Activated B cell treated with CpG ODN at 0.5 μM for 24 hours (primary cell): ENCODE results near the gene LPAR3. TPM values are rescaled to one million over a fixed set of nuclear protein-coding genes. Genes with fewer than 3 reads are reported as not detected.

Experiments
- ATAC-seq: fragments of 200-7000 bp; cut with Tn5 transposase; one replicate; pipeline ENCODE4 v1.10.0; 2021; ENCODE audit warnings: low read depth, mild to moderate bottlenecking, moderate library complexity
- CTCF ChIA-PET: fragments of 350-600 bp; sonication (Branson Sonifier 250); formaldehyde crosslinking; loops from one replicate; lab custom pipeline; 2021; ENCODE audit warnings: antibody characterized with exemption; lab: Charles Lee
- POLR2A ChIA-PET: fragments of 350-600 bp; sonication (Branson Sonifier 250); formaldehyde crosslinking; loops from one replicate; lab custom pipeline; 2021; ENCODE audit warnings: antibody characterized with exemption; lab: Charles Lee
- DNase-seq: peaks from one replicate; pipeline ENCODE4 v3.0.0; 2022
- H3K27ac Mint-ChIP-seq: one replicate; pipeline ENCODE4 v1.8.0; 2020; ENCODE audit warnings: mixed read lengths
- H3K27me3 Mint-ChIP-seq: one replicate; pipeline ENCODE4 v1.8.0; 2021; ENCODE audit warnings: mixed read lengths
- H3K36me3 Mint-ChIP-seq: one replicate; pipeline ENCODE4 v1.8.0; 2021; ENCODE audit warnings: low read depth, mixed read lengths
- H3K4me1 Mint-ChIP-seq: one replicate; pipeline ENCODE4 v1.8.0; 2021; ENCODE audit warnings: mixed read lengths
- H3K4me3 Mint-ChIP-seq: one replicate; pipeline ENCODE4 v1.8.0; 2020; ENCODE audit warnings: mild to moderate bottlenecking, mixed read lengths
- H3K9me3 Mint-ChIP-seq: one replicate; pipeline ENCODE4 v1.8.0; 2020; ENCODE audit warnings: mixed read lengths
- intact Hi-C: fragments of 100-400 bp; cut with micrococcal nuclease; formaldehyde crosslinking; loops from one replicate; pipeline ENCODE4 v1.15.1; 2024
- total RNA-seq: library from RNA; stranded (reverse); gene quantifications from 2 replicates; pipeline ENCODE4 v1.2.3, GENCODE V29; 2022
- TF ChIP-seq, protein P1 (sequence below): fragments of 200-600 bp; IDR thresholded peaks from one replicate; pipeline ENCODE4 v1.8.0; 2022; ENCODE audit warnings: antibody characterized with exemption, mild to moderate bottlenecking

The LPAR3 gene
- total RNA-seq, 1 donor from 2014 or later: 0.62 TPM

DNA sequence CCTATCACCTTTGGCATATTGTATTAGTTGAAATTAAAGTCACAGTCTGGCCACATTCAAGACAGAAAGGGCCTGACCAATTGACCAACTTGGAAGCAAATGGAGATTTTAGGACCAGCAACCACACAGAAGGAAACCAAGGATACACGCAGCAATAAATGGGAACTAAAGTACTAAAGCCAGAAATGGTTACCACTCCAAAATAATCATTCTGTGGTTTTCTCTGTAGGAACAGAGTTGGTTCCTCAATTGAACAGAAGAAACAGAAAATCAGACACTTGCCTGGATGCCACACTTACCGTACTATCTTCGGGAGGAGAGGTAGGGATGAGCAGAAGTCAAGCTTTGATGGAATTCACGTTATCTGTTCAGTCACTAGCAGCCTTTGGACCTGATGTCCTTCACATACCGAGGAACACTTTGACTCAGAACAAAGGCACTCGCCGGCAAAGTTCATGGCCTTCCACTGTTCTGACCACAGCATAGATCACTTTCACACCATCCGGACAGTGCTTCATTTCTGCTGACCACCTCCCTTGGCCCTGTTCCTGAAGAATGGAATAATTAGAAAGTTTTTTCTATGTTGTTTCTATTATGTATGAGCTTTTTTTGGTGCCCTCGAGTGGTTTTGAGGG lies 96.9 kb downstream of the LPAR3 start:
- H3K27me3 Mint-ChIP-seq: peaks cover 16% of the 10 kb centered on the region
- intact Hi-C loops: no loop called here
- ChIA-PET POLR2A (no interaction called here), CTCF (interaction anchor here (2.5 kb wide), 1 partner anchor 14 kb away, joined by 7 read pairs; no protein-coding TSS in a partner anchor)
- no peaks in the 10 kb centered on the region for H3K4me1 Mint-ChIP-seq
- H3K9me3 Mint-ChIP-seq: peaks cover 5% of the 10 kb centered on the region
- ATAC-seq (no peak), DNase-seq (no peak)
- TF ChIP-seq, protein P1, sequence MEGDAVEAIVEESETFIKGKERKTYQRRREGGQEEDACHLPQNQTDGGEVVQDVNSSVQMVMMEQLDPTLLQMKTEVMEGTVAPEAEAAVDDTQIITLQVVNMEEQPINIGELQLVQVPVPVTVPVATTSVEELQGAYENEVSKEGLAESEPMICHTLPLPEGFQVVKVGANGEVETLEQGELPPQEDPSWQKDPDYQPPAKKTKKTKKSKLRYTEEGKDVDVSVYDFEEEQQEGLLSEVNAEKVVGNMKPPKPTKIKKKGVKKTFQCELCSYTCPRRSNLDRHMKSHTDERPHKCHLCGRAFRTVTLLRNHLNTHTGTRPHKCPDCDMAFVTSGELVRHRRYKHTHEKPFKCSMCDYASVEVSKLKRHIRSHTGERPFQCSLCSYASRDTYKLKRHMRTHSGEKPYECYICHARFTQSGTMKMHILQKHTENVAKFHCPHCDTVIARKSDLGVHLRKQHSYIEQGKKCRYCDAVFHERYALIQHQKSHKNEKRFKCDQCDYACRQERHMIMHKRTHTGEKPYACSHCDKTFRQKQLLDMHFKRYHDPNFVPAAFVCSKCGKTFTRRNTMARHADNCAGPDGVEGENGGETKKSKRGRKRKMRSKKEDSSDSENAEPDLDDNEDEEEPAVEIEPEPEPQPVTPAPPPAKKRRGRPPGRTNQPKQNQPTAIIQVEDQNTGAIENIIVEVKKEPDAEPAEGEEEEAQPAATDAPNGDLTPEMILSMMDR: no peak
- H3K27ac Mint-ChIP-seq: no peak overlapping the region
- H3K36me3 Mint-ChIP-seq: no peaks in the 10 kb centered on the region
- no peak overlapping the region for H3K4me3 Mint-ChIP-seq

DNA sequence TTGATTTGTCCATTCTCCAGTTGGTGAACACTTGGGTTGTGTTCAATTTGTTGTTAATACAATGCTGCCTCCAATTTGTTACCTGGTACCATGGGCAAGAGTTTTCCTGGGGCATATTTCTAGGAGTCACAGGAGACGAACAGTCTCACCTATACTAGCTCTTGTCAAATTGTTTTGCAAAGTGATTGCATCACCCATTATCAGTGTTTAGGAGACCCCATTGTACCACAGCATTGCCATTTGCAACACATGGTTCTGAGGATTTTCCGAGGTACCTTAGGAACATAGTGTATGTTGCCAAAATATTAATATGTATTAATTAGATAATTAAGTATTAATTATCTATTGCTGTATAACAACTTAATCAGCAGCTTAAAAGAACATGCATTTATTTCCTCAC lies 97.8 kb downstream of the LPAR3 start:
- TF ChIP-seq, protein P1: no peak
- no peak overlapping the region for H3K27ac Mint-ChIP-seq
- intact Hi-C loops: no loop called here
- ATAC-seq: no peak
- H3K4me1 Mint-ChIP-seq: no peaks in the 10 kb centered on the region
- H3K27me3 Mint-ChIP-seq: peaks cover 18% of the 10 kb centered on the region
- H3K36me3 Mint-ChIP-seq: no peaks in the 10 kb centered on the region
- H3K4me3 Mint-ChIP-seq: no peak overlapping the region
- ChIA-PET CTCF (interaction anchor here (2.5 kb wide), 1 partner anchor 13 kb away, joined by 7 read pairs; no protein-coding TSS in a partner anchor), POLR2A (no interaction called here)
- DNase-seq: no peak
- peaks cover 5% of the 10 kb centered on the region for H3K9me3 Mint-ChIP-seq

DNA sequence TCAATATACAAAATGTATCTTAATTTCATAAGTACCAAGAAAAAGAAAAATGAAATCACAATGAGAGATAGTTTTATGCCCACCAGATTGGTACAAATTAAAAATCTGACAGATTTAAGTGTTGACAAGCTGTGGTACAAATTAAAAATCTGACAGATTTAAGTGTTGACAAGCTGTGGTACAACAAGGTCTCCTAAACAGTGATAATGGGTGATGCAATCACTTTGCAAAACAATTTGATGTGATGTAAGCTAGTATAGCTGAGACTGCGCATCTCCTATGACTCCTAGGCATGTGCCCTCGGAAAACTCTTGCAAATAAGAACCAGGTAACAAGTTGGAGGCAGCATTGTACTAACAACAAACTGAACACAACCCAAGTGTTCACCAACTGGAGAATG lies 100.6 kb downstream of the LPAR3 start:
- POLR2A ChIA-PET: no interaction called here
- no peak overlapping the region for H3K4me3 Mint-ChIP-seq
- no peaks in the 10 kb centered on the region for H3K36me3 Mint-ChIP-seq
- peaks cover 20% of the 10 kb centered on the region for H3K27me3 Mint-ChIP-seq
- no peak overlapping the region for H3K27ac Mint-ChIP-seq
- CTCF ChIA-PET: no interaction called here
- no peak for ATAC-seq
- TF ChIP-seq, protein P1: no peak
- no peak for DNase-seq
- H3K9me3 Mint-ChIP-seq: peaks cover 5% of the 10 kb centered on the region
- intact Hi-C loops: no loop called here
- no peaks in the 10 kb centered on the region for H3K4me1 Mint-ChIP-seq

DNA sequence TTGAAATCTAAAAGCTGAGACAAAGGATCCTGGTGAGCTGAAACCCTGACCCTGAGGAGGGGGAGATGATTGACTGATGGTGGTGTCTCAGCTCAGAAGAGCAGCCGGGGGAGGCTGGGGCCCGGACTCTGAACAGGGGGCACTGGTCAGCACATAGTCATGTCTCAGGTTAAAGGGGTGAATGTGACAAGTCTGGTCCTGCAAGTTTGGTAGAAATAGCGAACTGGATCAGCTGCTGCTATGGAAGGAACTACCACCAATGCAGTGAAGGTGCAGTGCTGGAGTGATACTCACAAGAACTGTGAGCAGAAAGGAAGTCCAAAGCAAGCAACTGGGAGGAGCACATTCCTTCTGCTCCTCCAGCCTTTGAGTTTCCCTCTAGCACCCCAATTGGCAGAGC lies 104.0 kb downstream of the LPAR3 start:
- no peak for ATAC-seq
- Mint-ChIP-seq H3K27ac (no peak overlapping the region), H3K27me3 (peaks cover 17% of the 10 kb centered on the region), H3K4me3 (no peak overlapping the region), H3K9me3 (peaks cover 5% of the 10 kb centered on the region), H3K36me3 (no peaks in the 10 kb centered on the region), H3K4me1 (no peaks in the 10 kb centered on the region)
- TF ChIP-seq, protein P1: no peak
- no peak for DNase-seq
- CTCF ChIA-PET: no interaction called here
- POLR2A ChIA-PET: no interaction called here
- intact Hi-C loops: no loop called here

DNA sequence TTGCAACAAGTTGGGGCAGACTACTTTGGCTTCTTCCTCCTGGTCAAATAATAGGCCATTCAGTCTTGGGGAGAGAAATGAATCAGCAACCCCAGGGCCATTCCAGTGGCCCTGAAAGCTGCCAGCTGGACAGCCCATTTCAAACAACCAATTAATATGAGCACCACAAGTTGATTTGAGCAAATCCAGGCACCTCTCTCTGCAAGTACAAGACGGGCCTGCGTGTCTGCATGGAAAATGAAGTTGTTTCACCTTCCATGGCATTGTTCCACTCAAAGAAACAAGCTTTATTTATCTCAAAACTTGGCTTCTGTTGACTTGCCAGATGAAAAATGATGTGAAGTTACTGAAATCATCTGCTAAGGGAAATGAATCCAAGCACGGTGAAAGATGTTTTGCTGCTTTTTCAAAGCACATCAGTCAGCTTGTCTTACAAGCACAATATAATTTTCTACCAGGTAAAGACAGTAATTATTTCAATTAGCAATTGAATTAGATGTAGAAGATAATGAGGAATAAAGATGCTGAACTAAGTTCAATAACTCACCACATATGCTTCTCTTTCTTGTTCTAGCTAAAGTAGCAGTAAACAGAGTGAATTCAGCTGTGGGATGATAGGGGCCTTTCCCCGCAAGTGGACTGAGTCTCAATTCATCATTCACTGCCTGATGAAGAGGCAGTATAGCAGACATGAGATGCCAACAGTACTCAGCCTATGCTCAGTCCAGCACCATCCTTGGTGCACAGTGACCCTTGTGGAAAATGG lies 107.6 kb downstream of the LPAR3 start:
- intact Hi-C loops: no loop called here
- ChIA-PET CTCF (no interaction called here), POLR2A (no interaction called here)
- no peaks in the 10 kb centered on the region for H3K36me3 Mint-ChIP-seq
- ATAC-seq: no peak
- H3K9me3 Mint-ChIP-seq: no peaks in the 10 kb centered on the region
- no peak overlapping the region for H3K4me3 Mint-ChIP-seq
- H3K27ac Mint-ChIP-seq: no peak overlapping the region
- peaks cover 13% of the 10 kb centered on the region for H3K27me3 Mint-ChIP-seq
- peaks cover 2% of the 10 kb centered on the region for H3K4me1 Mint-ChIP-seq
- DNase-seq: no peak
- TF ChIP-seq, protein P1: no peak
